Measurements from ENCODE around the gene FGF18. TPM values are rescaled to one million over a fixed set of nuclear protein-coding genes. Genes with fewer than 3 reads are reported as not detected.
A peak's percentile ranks its signal among the peaks of the same experiment; 100 is the strongest.

FGF18 gene
- total RNA-seq, 1 donor from 2014 or later = 1.2 TPM

DNA sequence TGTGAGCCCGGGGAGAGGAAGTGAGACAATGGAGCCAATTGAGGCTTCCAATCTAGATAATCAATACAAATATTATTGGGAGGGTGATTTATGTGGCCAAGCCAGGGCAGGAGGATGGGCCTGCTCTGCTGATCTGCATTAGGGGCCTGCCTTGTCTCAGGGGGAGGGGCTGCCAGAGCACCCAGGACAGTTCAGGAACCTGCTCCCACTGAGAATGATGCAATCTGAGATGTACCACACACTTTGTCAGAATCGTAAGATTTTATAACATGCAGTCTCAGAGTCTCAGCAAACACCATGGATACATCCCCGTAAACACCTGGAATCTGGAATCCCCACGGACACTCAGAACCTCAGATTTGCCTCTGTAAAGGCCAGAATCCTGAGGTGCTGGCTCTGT lies 19.3 kb downstream of the FGF18 start:
- no peaks in the 10 kb centered on the region for H3K4me1 ChIP-seq (ENCODE audit: insufficient read depth, low read length)
- H3K27ac Mint-ChIP-seq (ENCODE audit: unreplicated experiment) = no peak overlapping the region
- no peak overlapping the region for H3K27ac ChIP-seq (ENCODE audit: low read depth, low read length)

DNA sequence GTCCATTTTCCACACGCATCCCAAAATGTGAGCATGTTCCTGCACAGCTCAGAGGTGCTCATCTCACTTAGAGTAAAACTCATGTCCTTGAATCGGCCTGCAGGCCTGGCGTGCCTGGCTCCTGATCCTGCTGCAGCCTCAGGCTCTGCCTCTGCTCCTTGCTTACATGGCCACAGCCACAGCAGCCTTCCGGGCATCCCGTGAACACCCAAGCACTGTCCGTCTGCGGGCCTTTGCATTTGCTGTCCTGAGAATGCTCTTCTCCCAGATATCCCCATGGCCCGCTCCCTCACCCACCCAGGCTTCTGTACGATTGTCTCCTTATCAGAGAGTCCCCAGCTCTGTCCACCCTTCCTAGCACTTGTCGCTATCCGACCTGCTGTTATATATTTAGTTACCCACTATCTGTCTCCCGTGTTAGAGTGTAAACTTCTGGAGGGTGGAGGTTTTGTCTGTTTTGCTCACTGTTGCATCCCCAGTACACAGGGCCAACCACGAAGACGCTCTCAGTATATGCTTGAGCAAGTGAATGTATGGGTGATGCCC lies 21.9 kb downstream of the FGF18 start:
- FAIRE-seq = no peak
- H3K4me3 ChIP-seq (ENCODE audit: insufficient read depth, low read depth, low read length) = no peak overlapping the region
- Mint-ChIP-seq H3K27me3 (ENCODE audit: low read depth, unreplicated experiment) (peaks cover 10% of the 10 kb centered on the region), H3K27ac (ENCODE audit: unreplicated experiment) (no peak overlapping the region), H3K4me1 (ENCODE audit: low read depth, unreplicated experiment) (peaks cover 8% of the 10 kb centered on the region), H3K36me3 (ENCODE audit: low read depth, unreplicated experiment) (peaks cover 11% of the 10 kb centered on the region), H3K9me3 (ENCODE audit: unreplicated experiment) (no peaks in the 10 kb centered on the region), H3K4me3 (ENCODE audit: unreplicated experiment) (no peak overlapping the region)
- H2AFZ ChIP-seq (ENCODE audit: low read depth, low read length) = no peak overlapping the region
- H3K79me2 ChIP-seq (ENCODE audit: insufficient read depth, low read length) = no peaks in the 10 kb centered on the region
- TF ChIP-seq EZH2 (IDR thresholded peaks at IDR 0.05; ENCODE audit: insufficient read depth, low read length) = no peak
- TF ChIP-seq, protein P1, sequence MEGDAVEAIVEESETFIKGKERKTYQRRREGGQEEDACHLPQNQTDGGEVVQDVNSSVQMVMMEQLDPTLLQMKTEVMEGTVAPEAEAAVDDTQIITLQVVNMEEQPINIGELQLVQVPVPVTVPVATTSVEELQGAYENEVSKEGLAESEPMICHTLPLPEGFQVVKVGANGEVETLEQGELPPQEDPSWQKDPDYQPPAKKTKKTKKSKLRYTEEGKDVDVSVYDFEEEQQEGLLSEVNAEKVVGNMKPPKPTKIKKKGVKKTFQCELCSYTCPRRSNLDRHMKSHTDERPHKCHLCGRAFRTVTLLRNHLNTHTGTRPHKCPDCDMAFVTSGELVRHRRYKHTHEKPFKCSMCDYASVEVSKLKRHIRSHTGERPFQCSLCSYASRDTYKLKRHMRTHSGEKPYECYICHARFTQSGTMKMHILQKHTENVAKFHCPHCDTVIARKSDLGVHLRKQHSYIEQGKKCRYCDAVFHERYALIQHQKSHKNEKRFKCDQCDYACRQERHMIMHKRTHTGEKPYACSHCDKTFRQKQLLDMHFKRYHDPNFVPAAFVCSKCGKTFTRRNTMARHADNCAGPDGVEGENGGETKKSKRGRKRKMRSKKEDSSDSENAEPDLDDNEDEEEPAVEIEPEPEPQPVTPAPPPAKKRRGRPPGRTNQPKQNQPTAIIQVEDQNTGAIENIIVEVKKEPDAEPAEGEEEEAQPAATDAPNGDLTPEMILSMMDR (IDR thresholded peaks at IDR 0.05; ENCODE audit: insufficient read depth, low read depth, low read length) = no peak
- H3K36me3 ChIP-seq (ENCODE audit: insufficient read depth, low read length) = no peaks in the 10 kb centered on the region
- no peaks in the 10 kb centered on the region for H4K20me1 ChIP-seq (ENCODE audit: insufficient read depth, low read length)
- DNase-seq (ENCODE audit: low read depth) = no peak
- no peak overlapping the region for H3K9ac ChIP-seq (ENCODE audit: low read length)
- H3K27me3 ChIP-seq (ENCODE audit: insufficient read depth, low read length) = no peaks in the 10 kb centered on the region
- peaks cover 8% of the 10 kb centered on the region for H3K4me1 ChIP-seq (ENCODE audit: insufficient read depth, low read length)
- no peaks in the 10 kb centered on the region for H3K9me3 ChIP-seq (ENCODE audit: insufficient read depth, low read depth, low read length)
- H3K27ac ChIP-seq (ENCODE audit: low read depth, low read length) = no peak overlapping the region
- H3K4me2 ChIP-seq (ENCODE audit: low read length) = no peak overlapping the region

More for the DNA sequence above, 19.3 kb downstream of the FGF18 start:
- H3K4me3 ChIP-seq (ENCODE audit: insufficient read depth, low read depth, low read length) = no peak overlapping the region
- H3K9me3 Mint-ChIP-seq (ENCODE audit: unreplicated experiment) = no peaks in the 10 kb centered on the region
- H3K36me3 Mint-ChIP-seq (ENCODE audit: low read depth, unreplicated experiment) = peaks cover 11% of the 10 kb centered on the region
- no peaks in the 10 kb centered on the region for H3K36me3 ChIP-seq (ENCODE audit: insufficient read depth, low read length)
- no peak overlapping the region for H3K4me2 ChIP-seq (ENCODE audit: low read length)
- H3K4me3 Mint-ChIP-seq (ENCODE audit: unreplicated experiment) = no peak overlapping the region
- H3K9me3 ChIP-seq (ENCODE audit: insufficient read depth, low read depth, low read length) = no peaks in the 10 kb centered on the region
- no peaks in the 10 kb centered on the region for H3K27me3 ChIP-seq (ENCODE audit: insufficient read depth, low read length)
- H3K4me1 Mint-ChIP-seq (ENCODE audit: low read depth, unreplicated experiment) = peaks cover 5% of the 10 kb centered on the region
- peaks cover 21% of the 10 kb centered on the region for H3K27me3 Mint-ChIP-seq (ENCODE audit: low read depth, unreplicated experiment)
- DNase-seq (ENCODE audit: low read depth) (no peak), FAIRE-seq (no peak)
- H3K9ac ChIP-seq (ENCODE audit: low read length) = no peak overlapping the region
- no peaks in the 10 kb centered on the region for H3K79me2 ChIP-seq (ENCODE audit: insufficient read depth, low read length)
- H2AFZ ChIP-seq (ENCODE audit: low read depth, low read length) = no peak overlapping the region
- no peak for TF ChIP-seq EZH2 (IDR thresholded peaks at IDR 0.05; ENCODE audit: insufficient read depth, low read length)
- TF ChIP-seq, protein P1 (IDR thresholded peaks at IDR 0.05; ENCODE audit: insufficient read depth, low read depth, low read length) = no peak
- no peaks in the 10 kb centered on the region for H4K20me1 ChIP-seq (ENCODE audit: insufficient read depth, low read length)

DNA sequence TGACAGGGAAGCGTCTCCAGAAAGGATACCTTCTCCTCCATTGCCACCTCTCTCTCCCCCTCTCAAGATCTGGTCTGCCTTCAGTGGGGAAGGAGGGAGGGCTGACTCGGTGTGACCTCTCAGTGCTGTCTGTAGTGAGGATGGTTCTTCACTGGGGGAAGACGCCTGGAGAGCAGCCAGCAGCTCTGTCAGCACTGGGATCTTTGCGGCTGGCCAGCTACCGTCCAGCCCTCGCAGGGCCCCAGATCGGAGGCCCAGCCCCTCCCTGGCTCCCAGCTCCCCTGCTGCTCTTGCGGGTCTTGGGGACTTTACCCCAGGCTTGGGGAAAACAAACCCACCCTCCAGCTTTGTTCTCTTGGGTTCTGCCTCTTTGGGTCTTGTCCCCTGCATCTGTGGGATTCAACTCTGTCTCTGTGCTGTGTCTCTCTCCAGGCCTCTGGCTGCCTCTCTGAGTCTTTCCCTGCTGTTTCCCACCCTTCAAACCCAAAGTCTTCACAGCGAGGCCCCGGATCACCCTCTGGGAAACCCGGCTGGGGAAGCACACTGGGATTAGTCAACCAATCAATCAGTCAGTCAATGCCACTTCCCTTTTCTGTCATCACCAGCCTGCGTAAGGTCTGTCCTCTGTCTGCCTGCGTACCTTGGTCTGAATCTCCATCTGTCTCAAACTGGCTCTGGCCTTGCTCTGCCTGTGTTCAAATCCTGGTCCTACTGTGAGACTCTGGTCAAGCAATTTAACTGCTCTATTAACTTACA lies 23.0 kb downstream of the FGF18 start:
- Histone ChIP-seq H3K36me3 (ENCODE audit: insufficient read depth, low read length) (no peaks in the 10 kb centered on the region), H3K4me1 (ENCODE audit: insufficient read depth, low read length) (peaks cover 10% of the 10 kb centered on the region), H3K79me2 (ENCODE audit: insufficient read depth, low read length) (no peaks in the 10 kb centered on the region), H3K4me3 (ENCODE audit: insufficient read depth, low read depth, low read length) (no peak overlapping the region), H3K9ac (ENCODE audit: low read length) (no peak overlapping the region), H2AFZ (ENCODE audit: low read depth, low read length) (no peak overlapping the region), H3K27me3 (ENCODE audit: insufficient read depth, low read length) (no peaks in the 10 kb centered on the region), H4K20me1 (ENCODE audit: insufficient read depth, low read length) (no peaks in the 10 kb centered on the region), H3K27ac (ENCODE audit: low read depth, low read length) (no peak overlapping the region), H3K4me2 (ENCODE audit: low read length) (peak overlapping the region; percentile 5), H3K9me3 (ENCODE audit: insufficient read depth, low read depth, low read length) (no peaks in the 10 kb centered on the region)
- Mint-ChIP-seq H3K27ac (ENCODE audit: unreplicated experiment) (no peak overlapping the region), H3K4me3 (ENCODE audit: unreplicated experiment) (no peak overlapping the region), H3K9me3 (ENCODE audit: unreplicated experiment) (no peaks in the 10 kb centered on the region), H3K27me3 (ENCODE audit: low read depth, unreplicated experiment) (peaks cover 12% of the 10 kb centered on the region), H3K4me1 (ENCODE audit: low read depth, unreplicated experiment) (peaks cover 8% of the 10 kb centered on the region), H3K36me3 (ENCODE audit: low read depth, unreplicated experiment) (peaks cover 11% of the 10 kb centered on the region)
- FAIRE-seq (no peak), DNase-seq (ENCODE audit: low read depth) (peak; percentile 50)
- TF ChIP-seq, protein P1 (IDR thresholded peaks at IDR 0.05; ENCODE audit: insufficient read depth, low read depth, low read length) = no peak
- TF ChIP-seq EZH2 (IDR thresholded peaks at IDR 0.05; ENCODE audit: insufficient read depth, low read length) = no peak
